Liver (tissue), 3 donors: ENCODE results near the gene NASP.

Experiments used
- JUND ChIP-seq, 2 donors: IDR thresholded peaks; 2 replicates each; pipeline ENCODE4 v1.6.1; 2016; ENCODE audit warnings: antibody characterized with exemption in 2 of 2
- MAX ChIP-seq: IDR thresholded peaks from 2 replicates; pipeline ENCODE4 v1.6.1; 2016; ENCODE audit warnings: antibody characterized with exemption
- RAD21 ChIP-seq, 2 donors: IDR thresholded peaks; 2 replicates each; pipeline ENCODE4 v1.6.1; 2016; ENCODE audit warnings: antibody characterized with exemption in 2 of 2, mild to moderate bottlenecking in 2 of 2
- SP1 ChIP-seq: IDR thresholded peaks from 2 replicates; pipeline ENCODE4 v1.6.1; 2018; ENCODE audit warnings: antibody characterized with exemption, mild to moderate bottlenecking
- YY1 ChIP-seq: IDR thresholded peaks from 2 replicates; pipeline ENCODE4 v1.6.1; 2016; ENCODE audit warnings: antibody characterized with exemption, mild to moderate bottlenecking
- TF ChIP-seq, protein P1 (sequence below): fragments of 150-350 bp; IDR thresholded peaks from 2 replicates; pipeline ENCODE4 v1.5.1; 2017; ENCODE audit warnings: improper control_type of control experiment, low read depth, low read length; ENCODE audit not compliant: missing input control
- TF ChIP-seq, protein P2 (sequence below): IDR thresholded peaks from 2 replicates; pipeline ENCODE4 v1.6.1; 2016; ENCODE audit warnings: antibody characterized with exemption, mild to moderate bottlenecking
- donor health status: healthy.
- donor health status: healthy.

DNA sequence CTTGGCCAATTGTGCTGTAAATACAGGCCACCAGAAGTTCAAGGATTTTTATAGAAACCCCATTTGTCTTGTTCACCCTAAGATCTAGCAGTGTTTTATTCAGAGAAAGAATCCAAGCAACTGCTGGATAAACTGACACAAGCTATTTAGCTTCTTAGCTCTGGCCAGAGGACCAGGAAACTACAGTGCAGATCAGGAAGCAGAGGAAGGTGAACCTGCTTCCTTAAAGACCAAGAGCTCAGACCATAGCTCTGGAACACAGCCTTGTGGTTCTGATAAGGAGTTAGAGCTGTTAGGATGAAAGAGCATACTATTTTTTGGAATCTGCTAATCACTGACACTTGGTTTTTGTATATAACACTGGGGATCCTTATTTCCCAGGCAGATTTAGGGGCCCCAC lies 45.2 kb downstream of the NASP start:
- TF ChIP-seq RAD21 (IDR thresholded peaks at IDR 0.05) (peak in 1 of 2 donors; percentile 31), YY1 (no peak), SP1 (no peak), MAX (no peak), JUND (IDR thresholded peaks at IDR 0.05) (no peak)
- TF ChIP-seq, protein P1, sequence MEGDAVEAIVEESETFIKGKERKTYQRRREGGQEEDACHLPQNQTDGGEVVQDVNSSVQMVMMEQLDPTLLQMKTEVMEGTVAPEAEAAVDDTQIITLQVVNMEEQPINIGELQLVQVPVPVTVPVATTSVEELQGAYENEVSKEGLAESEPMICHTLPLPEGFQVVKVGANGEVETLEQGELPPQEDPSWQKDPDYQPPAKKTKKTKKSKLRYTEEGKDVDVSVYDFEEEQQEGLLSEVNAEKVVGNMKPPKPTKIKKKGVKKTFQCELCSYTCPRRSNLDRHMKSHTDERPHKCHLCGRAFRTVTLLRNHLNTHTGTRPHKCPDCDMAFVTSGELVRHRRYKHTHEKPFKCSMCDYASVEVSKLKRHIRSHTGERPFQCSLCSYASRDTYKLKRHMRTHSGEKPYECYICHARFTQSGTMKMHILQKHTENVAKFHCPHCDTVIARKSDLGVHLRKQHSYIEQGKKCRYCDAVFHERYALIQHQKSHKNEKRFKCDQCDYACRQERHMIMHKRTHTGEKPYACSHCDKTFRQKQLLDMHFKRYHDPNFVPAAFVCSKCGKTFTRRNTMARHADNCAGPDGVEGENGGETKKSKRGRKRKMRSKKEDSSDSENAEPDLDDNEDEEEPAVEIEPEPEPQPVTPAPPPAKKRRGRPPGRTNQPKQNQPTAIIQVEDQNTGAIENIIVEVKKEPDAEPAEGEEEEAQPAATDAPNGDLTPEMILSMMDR, result no peak
- TF ChIP-seq, protein P2, sequence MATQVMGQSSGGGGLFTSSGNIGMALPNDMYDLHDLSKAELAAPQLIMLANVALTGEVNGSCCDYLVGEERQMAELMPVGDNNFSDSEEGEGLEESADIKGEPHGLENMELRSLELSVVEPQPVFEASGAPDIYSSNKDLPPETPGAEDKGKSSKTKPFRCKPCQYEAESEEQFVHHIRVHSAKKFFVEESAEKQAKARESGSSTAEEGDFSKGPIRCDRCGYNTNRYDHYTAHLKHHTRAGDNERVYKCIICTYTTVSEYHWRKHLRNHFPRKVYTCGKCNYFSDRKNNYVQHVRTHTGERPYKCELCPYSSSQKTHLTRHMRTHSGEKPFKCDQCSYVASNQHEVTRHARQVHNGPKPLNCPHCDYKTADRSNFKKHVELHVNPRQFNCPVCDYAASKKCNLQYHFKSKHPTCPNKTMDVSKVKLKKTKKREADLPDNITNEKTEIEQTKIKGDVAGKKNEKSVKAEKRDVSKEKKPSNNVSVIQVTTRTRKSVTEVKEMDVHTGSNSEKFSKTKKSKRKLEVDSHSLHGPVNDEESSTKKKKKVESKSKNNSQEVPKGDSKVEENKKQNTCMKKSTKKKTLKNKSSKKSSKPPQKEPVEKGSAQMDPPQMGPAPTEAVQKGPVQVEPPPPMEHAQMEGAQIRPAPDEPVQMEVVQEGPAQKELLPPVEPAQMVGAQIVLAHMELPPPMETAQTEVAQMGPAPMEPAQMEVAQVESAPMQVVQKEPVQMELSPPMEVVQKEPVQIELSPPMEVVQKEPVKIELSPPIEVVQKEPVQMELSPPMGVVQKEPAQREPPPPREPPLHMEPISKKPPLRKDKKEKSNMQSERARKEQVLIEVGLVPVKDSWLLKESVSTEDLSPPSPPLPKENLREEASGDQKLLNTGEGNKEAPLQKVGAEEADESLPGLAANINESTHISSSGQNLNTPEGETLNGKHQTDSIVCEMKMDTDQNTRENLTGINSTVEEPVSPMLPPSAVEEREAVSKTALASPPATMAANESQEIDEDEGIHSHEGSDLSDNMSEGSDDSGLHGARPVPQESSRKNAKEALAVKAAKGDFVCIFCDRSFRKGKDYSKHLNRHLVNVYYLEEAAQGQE, result no peak
